HG03175 (cell line): ENCODE measurements around the gene SLC9A9.

Experiments used
- ATAC-seq: cut with Tn5 transposase; IDR thresholded peaks from one replicate; pipeline ENCODE4 v1.9.1; 2021; ENCODE audit warnings: mild to moderate bottlenecking, moderate library complexity; ENCODE audit not compliant: unreplicated experiment

The SLC9A9 gene

DNA sequence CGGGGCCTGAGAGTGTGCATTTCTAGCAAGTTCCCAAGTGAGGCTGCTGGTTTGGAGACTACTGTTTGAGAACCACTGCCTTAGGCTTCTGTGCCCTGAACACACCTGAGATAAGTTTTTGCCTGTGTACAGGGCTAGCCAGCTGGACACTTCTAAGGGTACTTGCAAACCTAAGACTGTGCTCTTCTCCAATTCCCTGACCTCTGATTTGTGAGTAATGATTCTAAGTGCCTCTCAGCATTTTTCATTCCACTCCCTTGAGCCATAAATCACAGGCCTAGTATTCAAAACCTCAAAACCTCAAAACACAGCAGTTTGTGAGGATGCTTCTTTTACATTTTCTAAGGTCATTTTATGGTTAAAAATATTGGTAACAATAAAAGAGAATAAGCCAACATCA is 580.3 kb downstream of the SLC9A9 start:
- no peak for ATAC-seq

DNA sequence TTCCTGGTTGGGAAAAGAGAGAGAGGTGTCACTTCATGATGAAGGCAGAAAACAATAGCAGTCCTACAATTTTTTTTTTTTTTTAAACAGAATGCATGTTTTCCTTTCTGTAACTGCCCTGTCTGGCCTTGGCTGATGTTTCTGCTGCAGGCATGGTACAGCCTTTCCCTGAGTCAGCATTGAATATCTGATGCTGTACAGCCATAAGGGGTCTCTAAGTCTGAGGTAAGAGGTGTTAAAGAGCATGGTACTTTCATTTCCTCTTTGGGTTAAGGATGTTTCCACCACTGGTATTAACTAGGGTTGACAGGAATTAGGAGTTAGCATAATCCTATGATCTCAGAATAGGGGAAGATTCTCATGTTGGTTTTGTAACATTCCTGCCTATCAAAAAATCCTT is 581.3 kb downstream of the SLC9A9 start:
- peak; percentile 94 for ATAC-seq

DNA sequence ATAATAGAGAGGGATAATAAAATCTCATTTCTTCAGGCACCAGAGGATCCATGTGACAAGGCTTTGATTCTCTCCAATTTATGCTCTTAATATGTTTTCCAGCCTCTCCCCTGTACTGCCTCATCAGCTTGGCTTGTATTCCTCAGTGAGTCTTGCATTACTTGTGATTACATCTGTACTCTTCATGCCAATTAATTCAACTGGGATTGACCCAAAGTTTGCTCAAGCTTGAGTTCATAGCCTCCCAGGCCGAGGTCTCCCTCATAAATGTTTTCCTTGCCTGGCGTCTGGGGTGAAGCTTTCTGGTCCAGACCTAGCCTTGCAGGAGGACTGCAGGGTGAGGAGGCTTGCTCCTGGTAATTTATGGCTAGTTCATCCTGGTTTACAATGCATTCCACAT is 581.8 kb downstream of the SLC9A9 start:
- ATAC-seq, result no peak

DNA sequence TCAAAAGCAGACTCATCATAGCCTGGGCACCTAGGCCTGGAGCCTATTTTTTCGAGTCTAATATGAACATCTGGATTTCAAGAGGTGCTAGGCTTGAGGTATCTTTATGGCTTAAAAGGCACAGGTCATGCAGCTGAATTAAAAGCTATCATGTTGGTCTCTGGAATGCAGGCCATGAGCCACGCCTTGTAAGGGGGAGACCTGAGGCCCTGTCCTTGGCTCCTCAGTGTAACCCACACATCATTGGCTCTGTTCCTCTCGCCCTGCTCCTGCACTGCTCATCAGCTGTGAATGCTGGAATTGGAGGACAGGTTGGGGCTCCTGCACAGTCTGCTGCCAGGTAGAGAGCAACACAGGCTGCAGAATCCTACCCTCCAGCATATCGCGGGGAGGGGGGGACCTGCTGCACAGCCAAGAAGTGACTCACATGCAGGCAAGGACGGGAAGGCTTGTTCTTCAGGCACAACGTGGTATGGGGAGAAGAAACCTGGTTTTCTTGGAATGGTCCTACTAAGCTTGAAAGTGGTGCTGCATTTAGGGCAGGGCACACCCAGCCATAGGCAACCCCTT is 582.7 kb downstream of the SLC9A9 start:
- ATAC-seq, result no peak

DNA sequence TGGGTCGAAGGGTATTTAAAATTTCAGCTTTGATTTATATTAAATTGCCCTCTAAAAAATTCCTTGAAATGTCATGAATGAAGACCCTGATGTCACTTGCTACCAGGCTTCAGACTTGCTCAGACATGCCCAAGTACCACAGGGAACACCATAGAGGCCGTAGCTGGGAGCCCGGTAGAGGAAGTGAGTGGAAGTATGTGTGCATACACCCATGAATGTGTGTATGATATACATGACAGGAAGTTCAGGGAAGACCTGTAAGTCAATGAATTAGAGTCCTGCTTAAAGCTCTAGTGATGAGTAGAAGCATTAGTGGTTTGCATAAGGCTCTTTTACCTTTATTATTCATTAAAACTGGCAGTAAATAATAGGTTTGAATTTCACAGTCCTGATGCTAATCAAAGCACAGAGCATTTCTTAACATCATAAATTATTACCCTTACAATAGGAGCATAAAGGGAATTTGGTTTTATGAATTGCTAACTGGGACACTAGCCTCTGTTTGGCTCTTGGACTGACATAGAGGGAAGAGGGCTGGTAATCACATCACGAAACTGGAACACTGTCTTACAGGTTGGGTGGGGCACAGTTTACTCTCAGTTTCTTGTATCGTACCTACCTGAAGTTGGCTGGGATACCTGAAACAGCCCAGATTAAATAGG is 584.3 kb downstream of the SLC9A9 start:
- ATAC-seq, result no peak

DNA sequence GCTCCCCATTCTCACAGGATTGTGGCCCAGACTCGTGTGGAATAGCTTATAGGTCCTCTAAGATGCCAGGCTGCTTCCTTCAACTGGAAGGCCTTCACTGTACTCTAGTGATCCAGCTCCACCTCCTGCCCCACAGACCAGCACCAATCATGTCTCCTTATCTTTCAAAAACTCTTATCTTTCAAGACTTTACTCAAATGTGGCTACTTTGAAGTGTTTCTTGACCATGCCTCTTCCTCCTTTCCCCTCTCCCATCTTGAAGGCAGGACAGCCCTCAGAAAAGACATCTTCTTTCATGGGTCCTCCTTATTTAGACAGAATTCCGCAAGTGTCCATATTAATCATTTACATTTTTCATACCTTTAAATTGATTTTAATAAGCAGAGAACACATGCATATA is 586.4 kb downstream of the SLC9A9 start:
- ATAC-seq, result no peak

DNA sequence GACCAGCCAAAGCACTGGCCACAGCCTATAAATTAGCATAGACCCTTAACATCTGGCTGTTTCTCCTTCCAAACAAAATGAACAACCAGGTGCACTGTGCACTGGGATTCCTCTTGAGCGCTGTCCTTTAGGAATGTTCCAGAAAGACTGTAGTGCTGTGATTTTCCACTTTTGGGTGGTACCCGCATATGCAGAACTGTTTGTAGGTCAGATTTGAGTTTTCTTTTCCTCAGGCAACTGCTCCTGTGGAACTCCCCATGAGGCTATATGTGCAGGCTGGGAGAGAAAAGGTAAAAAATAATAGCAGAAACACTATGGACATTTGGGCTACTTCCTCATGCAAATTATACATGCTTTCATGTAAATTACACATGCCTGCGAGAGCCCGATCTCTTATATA is 589.6 kb downstream of the SLC9A9 start:
- no peak for ATAC-seq

DNA sequence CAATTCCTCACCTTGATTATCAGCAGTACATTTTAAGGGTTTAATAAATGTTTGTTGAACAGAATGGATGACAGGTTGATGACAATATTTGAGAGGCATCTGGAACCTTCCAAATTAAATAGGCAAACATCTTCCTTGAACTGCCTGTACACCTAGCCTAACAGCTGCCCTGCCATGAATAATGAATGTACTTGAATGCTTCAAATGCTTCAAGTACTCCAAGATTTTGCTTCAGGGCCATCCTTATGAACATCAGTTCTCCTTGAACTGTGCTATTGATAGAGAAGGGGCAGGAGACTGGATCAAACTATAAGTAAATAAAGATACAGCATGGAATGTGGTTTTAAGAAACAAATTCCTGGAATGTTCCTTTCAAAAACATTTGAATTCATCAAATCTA is 591.9 kb downstream of the SLC9A9 start:
- no peak for ATAC-seq

DNA sequence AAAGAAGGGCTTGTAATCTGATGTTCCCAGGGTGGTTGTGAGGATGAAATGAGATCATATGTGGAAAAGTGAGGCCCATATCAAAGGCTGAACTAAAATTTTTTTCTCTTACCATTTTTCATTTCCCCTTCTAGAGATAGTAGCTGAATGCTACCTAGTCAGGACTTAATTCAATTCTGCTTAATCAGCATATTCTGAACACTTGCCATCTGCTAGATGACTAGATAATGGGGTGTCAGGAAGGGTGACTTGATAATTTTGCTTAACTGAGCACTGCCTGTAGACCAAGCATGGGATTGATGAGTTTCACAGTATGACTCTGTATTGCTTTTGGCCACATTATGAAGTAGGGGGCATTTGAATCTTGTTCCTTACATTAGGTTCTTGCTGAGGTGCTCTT is 592.5 kb downstream of the SLC9A9 start:
- no peak for ATAC-seq

DNA sequence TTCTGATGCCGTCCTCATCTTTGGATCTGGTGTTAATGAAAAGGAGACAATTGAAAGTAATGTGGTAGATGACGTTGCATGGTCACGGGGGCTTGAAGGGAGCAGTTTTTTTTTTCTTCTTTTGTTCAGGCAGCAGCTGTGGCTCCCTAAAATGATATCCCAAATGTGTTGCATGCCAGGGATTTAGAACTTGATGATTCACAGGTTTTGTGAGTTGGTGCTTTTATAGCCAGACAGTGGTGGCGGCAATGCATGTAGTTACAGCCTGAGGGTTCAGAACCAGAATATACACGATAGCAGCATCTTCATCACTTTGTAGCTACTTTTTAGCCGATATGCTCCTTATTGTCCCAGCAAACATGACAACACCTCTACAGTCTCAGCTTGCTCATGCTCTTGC is 595.3 kb downstream of the SLC9A9 start:
- no peak for ATAC-seq

DNA sequence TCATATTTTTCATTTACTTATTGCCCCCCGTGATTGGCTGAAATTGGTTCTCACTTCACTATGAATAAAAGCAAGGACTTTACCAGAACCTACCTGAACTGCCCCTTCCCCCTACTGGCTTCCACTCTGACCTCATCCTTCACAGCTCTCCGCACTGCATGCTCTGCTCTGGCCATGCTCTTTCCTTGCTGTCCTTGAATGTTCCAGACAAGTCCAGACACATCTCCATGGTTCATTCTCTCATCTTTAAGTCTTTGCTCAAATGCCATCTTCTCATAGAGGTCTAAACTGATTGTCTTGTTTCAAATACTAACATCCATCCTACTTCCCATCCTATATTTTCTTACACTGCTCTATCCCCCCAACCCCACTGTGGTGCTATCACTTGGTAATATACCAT is 599.3 kb downstream of the SLC9A9 start:
- ATAC-seq, result no peak

DNA sequence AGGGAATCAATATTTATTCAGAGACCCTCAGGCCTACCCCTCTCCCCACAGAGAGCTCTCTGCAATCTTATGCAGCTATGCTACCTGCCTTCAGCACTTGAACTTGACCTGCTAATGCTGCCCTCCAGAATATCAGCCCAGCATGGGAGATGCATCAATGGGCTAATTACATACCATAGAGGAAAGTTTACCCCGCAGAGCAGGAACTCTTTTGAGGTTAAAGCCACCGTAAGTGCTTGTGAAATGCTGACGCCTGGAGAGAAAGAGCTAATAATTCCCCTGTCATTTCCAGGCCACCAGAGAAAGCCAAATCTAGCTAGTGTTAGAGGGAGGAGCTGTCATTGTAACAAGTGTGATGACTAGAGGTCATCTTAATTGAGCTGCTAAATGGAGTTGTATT is 601.2 kb downstream of the SLC9A9 start:
- ATAC-seq, result no peak

DNA sequence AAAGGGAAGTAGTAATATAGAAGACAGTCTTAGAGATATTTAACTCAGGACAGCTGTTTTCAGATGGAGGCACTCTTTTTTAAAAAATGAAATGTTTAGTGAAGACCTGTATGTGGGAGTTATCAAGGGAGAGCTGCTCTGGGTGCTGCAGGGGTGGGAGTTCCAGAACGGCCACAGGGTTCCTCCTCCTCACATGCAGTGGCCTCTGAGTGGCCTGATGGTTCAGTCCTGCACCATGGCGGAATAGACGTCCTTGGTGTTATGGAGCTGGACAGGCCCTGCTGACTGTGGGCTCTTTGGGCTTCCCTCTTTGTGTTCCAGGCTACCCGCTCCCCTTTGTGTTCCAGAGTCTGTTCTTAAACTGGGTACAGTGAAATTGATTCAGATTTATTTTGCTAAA is 602.6 kb downstream of the SLC9A9 start:
- no peak for ATAC-seq

DNA sequence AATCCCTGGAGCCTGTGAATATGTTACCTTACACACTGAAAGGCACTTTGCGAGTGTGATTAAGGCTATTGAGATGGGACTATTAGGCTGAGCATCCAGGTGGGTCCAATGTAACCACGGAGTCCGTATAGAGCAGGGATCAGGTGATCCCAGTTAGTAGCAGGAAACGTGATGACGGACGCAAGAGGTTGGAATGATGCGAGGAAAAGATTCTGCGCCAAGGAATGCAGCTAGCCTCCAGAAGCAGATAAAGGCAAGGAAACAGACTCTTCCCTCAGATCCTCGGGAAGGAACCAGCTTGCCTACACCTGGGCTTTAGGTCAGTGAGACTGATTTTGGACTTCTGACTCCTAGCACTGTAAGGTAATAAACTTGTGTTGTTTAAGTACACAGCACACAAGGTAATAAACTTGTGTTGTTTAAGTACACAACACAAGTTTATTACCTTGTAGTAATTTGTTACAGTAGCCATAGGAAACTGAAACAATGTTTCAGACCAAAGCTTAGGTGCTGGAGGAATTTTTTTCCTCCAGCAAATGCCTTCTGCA is 603.7 kb downstream of the SLC9A9 start:
- no peak for ATAC-seq

DNA sequence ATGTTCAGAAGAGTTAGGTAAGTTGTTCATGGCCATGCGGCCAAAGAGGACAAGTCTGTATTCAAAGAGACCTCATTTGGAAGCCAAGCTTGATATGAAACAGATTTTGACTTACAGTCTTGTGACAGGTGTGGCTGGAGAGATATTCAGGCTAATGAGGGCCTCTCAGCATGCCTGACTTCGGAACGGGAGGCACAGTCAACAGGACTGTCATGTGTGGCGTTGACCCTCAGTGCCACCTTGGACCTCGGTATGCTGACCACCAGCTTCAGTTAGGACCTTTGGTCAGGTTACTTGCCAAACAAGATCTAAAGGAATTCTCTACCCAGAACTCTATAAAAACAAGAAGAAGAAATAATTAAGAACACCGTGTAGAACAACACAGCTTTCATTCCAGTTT is 604.6 kb downstream of the SLC9A9 start:
- ATAC-seq, result no peak

DNA sequence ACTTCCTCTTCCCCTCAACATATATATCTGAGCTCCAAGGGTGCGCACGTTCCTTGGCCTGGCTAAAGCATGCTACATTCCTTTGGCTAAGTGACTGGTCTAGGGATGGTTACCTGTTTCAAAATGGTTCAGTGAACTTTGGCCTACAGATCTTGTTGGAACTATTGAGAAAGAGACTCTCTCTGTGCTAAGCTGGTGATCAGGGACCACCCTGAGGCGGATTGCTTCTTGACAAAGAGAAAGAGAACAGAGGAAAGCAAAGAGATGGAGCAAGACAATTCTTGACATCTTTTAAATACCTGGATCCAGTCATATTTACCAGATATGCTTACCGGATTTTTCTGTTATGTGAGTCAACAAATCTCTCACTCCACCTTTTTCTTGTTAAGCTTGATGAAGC is 605.6 kb downstream of the SLC9A9 start:
- ATAC-seq, result no peak

DNA sequence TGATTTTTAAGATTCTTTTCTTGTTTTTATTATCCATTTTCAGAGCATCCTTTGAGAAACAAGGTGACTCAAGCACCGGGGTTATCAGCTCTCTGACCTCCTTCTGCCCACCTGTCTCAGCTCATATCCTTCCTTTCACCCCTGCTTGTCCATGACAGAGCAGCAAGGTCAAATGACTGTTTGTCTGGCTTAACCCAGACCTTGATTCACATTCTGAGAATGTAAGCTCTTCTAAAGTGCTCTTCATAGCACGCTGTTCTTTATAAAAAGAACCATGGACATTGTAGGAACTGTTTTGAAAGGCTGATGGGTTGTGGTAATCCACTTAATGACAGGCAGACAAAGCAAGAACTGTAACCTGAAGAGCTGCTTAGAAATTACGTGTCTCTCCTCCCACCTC is 606.2 kb downstream of the SLC9A9 start:
- no peak for ATAC-seq

DNA sequence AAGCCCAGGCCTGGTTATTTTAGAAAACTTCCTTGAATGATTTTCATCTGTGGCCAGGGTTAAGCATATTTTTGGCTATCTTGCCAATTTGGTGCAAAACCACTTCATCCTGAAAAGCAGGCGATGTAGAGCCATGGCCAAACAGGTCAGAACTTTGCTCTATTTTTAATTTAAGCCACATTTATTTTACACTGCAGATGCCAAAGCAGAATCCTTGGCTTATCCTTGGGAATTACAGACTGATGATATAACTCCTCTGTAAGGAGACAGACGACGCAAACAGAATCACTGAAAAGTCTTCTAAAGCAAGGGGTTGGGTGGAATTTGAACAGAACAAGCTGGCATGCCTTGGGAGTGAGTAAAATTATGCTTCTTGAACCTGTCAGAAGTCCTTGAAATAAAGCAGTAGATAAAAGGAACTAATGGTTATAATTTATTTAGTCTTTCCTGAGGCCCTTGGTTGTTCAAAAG is 606.8 kb downstream of the SLC9A9 start:
- ATAC-seq, result no peak

DNA sequence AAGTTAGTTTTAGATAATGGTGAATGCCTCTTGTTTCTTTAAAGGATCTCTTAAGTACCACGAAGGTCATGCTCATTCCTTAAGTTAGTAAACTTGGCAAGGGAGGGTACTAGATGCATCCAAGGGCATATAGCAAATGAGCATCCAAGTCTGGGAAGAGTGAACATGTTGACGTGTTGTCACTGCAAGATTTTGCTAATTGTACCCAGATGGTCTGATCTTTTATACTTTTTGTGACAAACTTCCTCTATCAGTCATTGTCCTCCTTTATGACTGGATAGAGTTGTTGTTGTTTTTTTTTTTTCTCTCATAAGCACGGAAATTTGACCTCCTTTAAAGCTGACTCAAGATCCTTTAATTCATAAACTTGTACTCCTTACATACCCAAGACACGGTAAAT is 607.4 kb downstream of the SLC9A9 start:
- ATAC-seq, result no peak

DNA sequence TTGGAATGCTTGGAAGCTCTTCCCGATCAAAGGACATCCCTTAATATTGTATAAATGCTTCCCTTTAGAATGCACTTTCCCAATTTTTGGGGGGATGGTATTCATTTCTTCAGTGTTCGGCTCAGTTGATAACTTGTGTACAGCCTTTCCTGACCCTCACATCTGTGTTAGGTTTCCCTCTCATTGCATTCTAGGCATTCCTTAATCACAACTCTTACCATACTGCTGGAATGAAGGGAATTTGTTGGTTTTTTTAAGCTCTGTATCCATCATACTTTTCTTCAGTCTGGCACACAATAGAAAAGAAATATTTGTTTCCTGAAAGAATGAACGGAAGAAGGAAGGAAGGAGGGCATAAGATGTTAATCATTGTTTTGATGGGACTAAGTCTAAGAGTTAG is 609.2 kb downstream of the SLC9A9 start:
- ATAC-seq, result no peak

DNA sequence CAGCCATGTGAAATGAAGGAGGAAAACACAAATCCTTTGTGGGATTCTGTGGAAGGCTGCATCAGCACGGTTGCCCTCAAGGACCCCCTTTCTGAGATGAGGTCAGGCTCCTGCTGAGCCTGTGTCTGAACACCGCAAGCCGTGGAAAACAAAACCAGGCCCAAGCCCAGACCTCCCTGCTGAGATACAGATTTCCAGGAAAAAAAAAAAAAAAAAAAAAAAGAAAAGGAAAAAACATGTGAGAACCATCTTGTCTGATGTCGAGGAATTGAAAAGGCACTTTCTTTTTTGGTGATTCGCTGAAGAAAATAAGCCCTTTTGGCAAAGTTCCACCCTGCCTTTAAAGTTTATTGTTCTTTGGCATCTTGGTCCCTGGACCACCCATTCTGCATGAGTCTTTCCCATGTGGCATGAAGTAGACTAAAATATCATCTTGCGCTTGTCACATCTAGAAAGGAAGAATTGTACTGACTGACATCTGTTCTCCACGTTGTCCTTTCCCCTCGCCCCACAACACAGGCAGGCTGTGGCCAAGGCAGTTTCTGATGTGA is 611.1 kb downstream of the SLC9A9 start:
- ATAC-seq, result no peak

DNA sequence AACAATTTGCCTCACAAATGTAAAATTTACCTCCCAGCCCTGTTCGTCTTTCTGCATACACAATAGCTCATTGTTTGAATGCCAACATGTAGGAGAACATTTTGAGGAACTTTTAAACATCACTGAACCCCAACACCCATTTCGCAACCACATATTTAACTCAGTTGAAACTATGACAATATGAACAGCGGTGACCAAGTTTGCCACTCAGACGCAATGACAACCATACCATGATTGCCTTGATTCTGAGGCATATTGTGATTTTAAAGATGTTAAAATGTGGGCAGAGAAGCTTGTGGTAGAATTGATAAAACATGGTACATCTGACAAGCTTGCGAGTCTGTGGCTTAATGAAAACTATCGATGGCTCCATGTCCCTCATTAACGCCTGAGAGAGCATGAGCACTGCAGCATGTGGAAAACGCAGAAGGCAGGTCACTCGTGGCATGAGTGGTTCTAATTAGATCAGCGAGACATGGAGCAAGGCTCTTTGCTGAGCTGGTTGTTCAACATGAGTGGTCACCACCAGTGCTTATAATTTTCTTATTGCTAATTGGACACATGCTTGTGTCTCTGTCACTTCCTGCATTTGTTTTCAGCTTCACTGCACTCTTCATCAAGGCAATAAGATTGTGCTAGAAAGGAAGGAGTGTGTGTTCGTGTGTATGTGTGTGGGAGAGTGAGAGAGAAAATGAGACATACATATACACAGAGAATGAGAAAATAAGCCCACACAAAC is 611.9 kb downstream of the SLC9A9 start:
- no peak for ATAC-seq
